HEK293 (cell line): Measurements from ENCODE around the gene AKAP8L.
A peak's percentile ranks its signal among the peaks of the same experiment; 100 is the strongest.

Experiments used
- CTCF ChIA-PET: fragments of 350-600 bp; formaldehyde crosslinking; extraction: SDS; loops from one replicate; lab custom pipeline; 2021; ENCODE audit warnings: antibody characterized with exemption; lab: Yijun Ruan, JAX
- POLR2A ChIA-PET: fragments of 300-600 bp; formaldehyde crosslinking; extraction: SDS; loops from one replicate; lab custom pipeline; 2020; ENCODE audit warnings: antibody characterized with exemption, inconsistent platforms; lab: Yijun Ruan, JAX
- H3K27ac ChIP-seq: fragments of 200-500 bp; sonication (Bioruptor generic); 2 replicates; pipeline ENCODE4 v1.5.1; 2014; ENCODE audit warnings: low read depth, low read length, control low read depth, inconsistent platforms; ENCODE audit errors: extremely low read depth
- H3K36me3 ChIP-seq, 2 experiments: fragments of 200-500 bp in 1 of 2; sonication (Bioruptor generic) in 1 of 2; 1 replicate in 1 of 2; 2 replicates in 1 of 2; pipeline ENCODE4 v1.5.1; 2014 to 2017; ENCODE audit warnings: inconsistent platforms in 2 of 2, low read length in 2 of 2; ENCODE audit not compliant: control insufficient read depth in 2 of 2, insufficient read depth in 1 of 2
- H3K4me1 ChIP-seq: fragments of 200-500 bp; sonication (Bioruptor generic); 2 replicates; pipeline ENCODE4 v1.5.1; 2014; ENCODE audit warnings: mild to moderate bottlenecking, low read length, inconsistent platforms; ENCODE audit not compliant: control insufficient read depth, insufficient read depth
- H3K4me3 ChIP-seq: 2 replicates; pipeline ENCODE4 v1.5.1; 2011; ENCODE audit warnings: low read depth, mild to moderate bottlenecking, control low read depth, low read length, moderate library complexity
- H3K9me3 ChIP-seq: fragments of 200-500 bp; sonication (Bioruptor generic); 2 replicates; pipeline ENCODE4 v1.5.1; 2014; ENCODE audit warnings: low read depth, low read length, inconsistent platforms; ENCODE audit not compliant: control insufficient read depth, insufficient read depth
- ELK4 ChIP-seq: IDR thresholded peaks from 2 replicates; pipeline ENCODE4 v1.6.1; 2011; ENCODE audit warnings: mild to moderate bottlenecking, low read depth, low read length, borderline replicate concordance
- OVOL3 ChIP-seq: fragments of 450-650 bp; formaldehyde crosslinking; IDR thresholded peaks from 2 replicates; pipeline ENCODE4 v1.5.1; 2016; ENCODE audit warnings: missing biosample characterization, missing genetic modification characterization
- SCRT1 ChIP-seq: fragments of 450-650 bp; formaldehyde crosslinking; IDR thresholded peaks from 2 replicates; pipeline ENCODE4 v1.5.1; 2016; ENCODE audit warnings: missing biosample characterization, missing genetic modification characterization, borderline replicate concordance
- SP7 ChIP-seq: fragments of 450-650 bp; formaldehyde crosslinking; IDR thresholded peaks from 2 replicates; pipeline ENCODE4 v1.5.1; 2016; ENCODE audit warnings: missing biosample characterization, missing genetic modification characterization
- ZBTB20 ChIP-seq: fragments of 450-650 bp; formaldehyde crosslinking; IDR thresholded peaks from 2 replicates; pipeline ENCODE4 v1.5.1; 2016; ENCODE audit warnings: missing biosample characterization, missing genetic modification characterization
- ZBTB49 ChIP-seq: fragments of 450-650 bp; formaldehyde crosslinking; IDR thresholded peaks from 2 replicates; pipeline ENCODE4 v1.5.1; 2016; ENCODE audit warnings: missing biosample characterization, missing genetic modification characterization, low read depth
- ZBTB7A ChIP-seq: fragments of 450-650 bp; formaldehyde crosslinking; IDR thresholded peaks from 2 replicates; pipeline ENCODE4 v1.5.1; 2016; ENCODE audit warnings: low read depth, missing biosample characterization, missing genetic modification characterization
- ZFP3 ChIP-seq: fragments of 450-650 bp; formaldehyde crosslinking; IDR thresholded peaks from 2 replicates; pipeline ENCODE4 v1.5.1; 2016; ENCODE audit warnings: low read depth, missing biosample characterization, missing genetic modification characterization
- ZFP37 ChIP-seq: fragments of 450-650 bp; formaldehyde crosslinking; IDR thresholded peaks from 2 replicates; pipeline ENCODE4 v1.5.1; 2016; ENCODE audit warnings: missing biosample characterization, missing genetic modification characterization
- ZNF19 ChIP-seq: fragments of 450-650 bp; formaldehyde crosslinking; IDR thresholded peaks from 2 replicates; pipeline ENCODE4; 2016; ENCODE audit warnings: missing biosample characterization, missing genetic modification characterization, low read depth
- ZNF2 ChIP-seq: fragments of 450-650 bp; formaldehyde crosslinking; IDR thresholded peaks from 2 replicates; pipeline ENCODE4 v1.5.1; 2016; ENCODE audit warnings: missing biosample characterization, missing genetic modification characterization
- ZNF24 ChIP-seq: fragments of 450-650 bp; formaldehyde crosslinking; IDR thresholded peaks from 2 replicates; pipeline ENCODE4 v1.5.1; 2016; ENCODE audit warnings: missing biosample characterization, missing genetic modification characterization
- ZNF335 ChIP-seq: fragments of 450-650 bp; formaldehyde crosslinking; conservative IDR thresholded peaks from 2 replicates; pipeline ENCODE4 v1.5.1; 2016; ENCODE audit warnings: missing biosample characterization, missing genetic modification characterization
- ZNF341 ChIP-seq: fragments of 450-650 bp; formaldehyde crosslinking; IDR thresholded peaks from 2 replicates; pipeline ENCODE4; 2016; ENCODE audit warnings: low read depth, missing biosample characterization, missing genetic modification characterization
- ZNF350 ChIP-seq: fragments of 450-650 bp; formaldehyde crosslinking; IDR thresholded peaks from 2 replicates; pipeline ENCODE4 v1.5.0; 2017; ENCODE audit warnings: missing biosample characterization, mild to moderate bottlenecking, missing genetic modification characterization
- ZNF398 ChIP-seq: fragments of 450-650 bp; formaldehyde crosslinking; IDR thresholded peaks from 2 replicates; pipeline ENCODE4 v1.5.1; 2017; ENCODE audit warnings: missing biosample characterization, missing genetic modification characterization
- ZNF501 ChIP-seq: fragments of 450-650 bp; formaldehyde crosslinking; IDR thresholded peaks from 2 replicates; pipeline ENCODE4 v1.5.1; 2016; ENCODE audit warnings: missing biosample characterization, missing genetic modification characterization
- ZNF514 ChIP-seq: fragments of 450-650 bp; formaldehyde crosslinking; IDR thresholded peaks from 2 replicates; pipeline ENCODE4 v1.5.1; 2016; ENCODE audit warnings: missing biosample characterization, missing genetic modification characterization
- ZNF623 ChIP-seq: fragments of 450-650 bp; formaldehyde crosslinking; IDR thresholded peaks from 2 replicates; pipeline ENCODE4 v1.5.1; 2016; ENCODE audit warnings: missing biosample characterization, missing genetic modification characterization
- ZNF626 ChIP-seq: fragments of 450-650 bp; sonication (Bioruptor Pico); formaldehyde crosslinking; IDR thresholded peaks from 2 replicates; pipeline ENCODE4 v1.5.1; 2018; ENCODE audit warnings: missing biosample characterization, missing genetic modification characterization, inconsistent platforms
- ZNF776 ChIP-seq: fragments of 450-650 bp; formaldehyde crosslinking; IDR thresholded peaks from 2 replicates; pipeline ENCODE4 v1.5.0; 2017; ENCODE audit warnings: missing biosample characterization, missing genetic modification characterization, borderline replicate concordance

Gene AKAP8L

GRCh38 chr19:15448044-15448777 is 29.4 kb upstream of the AKAP8L start:
- POLR2A ChIA-PET, result interaction anchor here (0.8 kb wide), 1 partner anchor 29 kb away, joined by 4 read pairs; the partner anchor contains the start of gene AKAP8L
- H3K9me3 ChIP-seq, result no peaks in the 10 kb centered on the region
- H3K4me3 ChIP-seq, result no peak overlapping the region
- peaks cover 0 to 8% of the 10 kb centered on the region in 2 experiments; a peak in 1 of 3 replicates for H3K36me3 ChIP-seq
- CTCF ChIA-PET, result interaction anchor here (0.6 to 1.7 kb wide), 3 partner anchors 28 to 102 kb away, joined by 3 to 5 read pairs (median 3); no protein-coding TSS in a partner anchor
- peaks cover 2% of the 10 kb centered on the region; the same call in 1 of the 2 replicates for H3K4me1 ChIP-seq
- no peak overlapping the region for H3K27ac ChIP-seq
- no peak for TF ChIP-seq ZNF350 (tag by site-specific recombination)
- no peak for TF ChIP-seq ZBTB20
- no peak for TF ChIP-seq ZNF626
- no peak for TF ChIP-seq ZBTB7A (tag by site-specific recombination)
- no peak for TF ChIP-seq ZBTB49 (tag by site-specific recombination)
- no peak for TF ChIP-seq ZNF335
- 0 out of 2 replicates have a peak, but pooled peaks have one; percentile 7 for TF ChIP-seq ZNF514
- TF ChIP-seq OVOL3 (tag by site-specific recombination), result no peak
- TF ChIP-seq ZNF2 (tag by site-specific recombination), result 0 out of 2 replicates have a peak, but pooled peaks have one; percentile 50
- TF ChIP-seq ZFP37 (tag by site-specific recombination), result 0 out of 2 replicates have a peak, but pooled peaks have one; percentile 17
- TF ChIP-seq ZNF24 (tag by site-specific recombination), result no peak
- peak; percentile 4; the same call in 1 of the 2 replicates for TF ChIP-seq ZFP3
- no peak for TF ChIP-seq ZNF776
- TF ChIP-seq ZNF501, result no peak
- TF ChIP-seq SCRT1 (tag by site-specific recombination), result no peak
- no peak for TF ChIP-seq ZNF398 (tag by site-specific recombination)

- POLR2A ChIA-PET, result interaction anchor here (0.6 kb wide), 1 partner anchor 222 kb away, joined by 5 read pairs; no protein-coding TSS in a partner anchor
- H3K9me3 ChIP-seq, result no peaks in the 10 kb centered on the region
- peaks cover 0 to 8% of the 10 kb centered on the region in 2 experiments; a peak in 1 of 3 replicates for H3K36me3 ChIP-seq
- CTCF ChIA-PET, result interaction anchor here (1.7 kb wide), 1 partner anchor 27 kb away, joined by 5 read pairs; no protein-coding TSS in a partner anchor
- peaks cover 2% of the 10 kb centered on the region; the same call in 1 of the 2 replicates for H3K4me1 ChIP-seq
- H3K4me3 ChIP-seq, result no peak overlapping the region
- TF ChIP-seq ZNF623 (tag by site-specific recombination) (peak; percentile 92), SP7 (tag by site-specific recombination) (no peak), ELK4 (no peak), ZNF341 (0 out of 2 replicates have a peak, but pooled peaks have one; percentile 16), ZNF19 (no peak)
- H3K27ac ChIP-seq, result no peak overlapping the region
Observed at GRCh38 chr19:15447057-15447456, 28.3 kb upstream of the AKAP8L start.
